ENCODE measurements around the gene FAM204A.

The FAM204A gene

GRCh38 chr10:118358327-118358726 lies 16.2 kb upstream of the FAM204A start:
- no peak for ATAC-seq (ENCODE audit: insufficient read depth, low read depth)
- no peaks in the 10 kb centered on the region for H3K79me2 ChIP-seq (ENCODE audit: insufficient read depth, low read length)
- no peak overlapping the region for H2AFZ ChIP-seq (ENCODE audit: low read depth, low read length)
- H3K27ac ChIP-seq (ENCODE audit: low read length), result no peak overlapping the region
- H3K27me3 ChIP-seq (ENCODE audit: insufficient read depth, low read length, poor library complexity), result peaks cover 25% of the 10 kb centered on the region
- no peak for TF ChIP-seq EZH2 (IDR thresholded peaks at IDR 0.05; ENCODE audit: borderline replicate concordance, low read depth, low read length, severe bottlenecking)
- TF ChIP-seq CTCF (IDR thresholded peaks at IDR 0.05; ENCODE audit: borderline replicate concordance, extremely low read depth, low read length, poor library complexity, severe bottlenecking), result no peak
- no peaks in the 10 kb centered on the region for H3K4me1 ChIP-seq (ENCODE audit: insufficient read depth, low read length)
- H3K4me3 ChIP-seq (ENCODE audit: low read depth in 1 of 2, low read length in 2 of 2), result no peak overlapping the region
- no peak overlapping the region for H3K4me2 ChIP-seq (ENCODE audit: insufficient read depth, low read length)
- H4K20me1 ChIP-seq (ENCODE audit: insufficient read depth, low read length), result no peaks in the 10 kb centered on the region
- no peaks in the 10 kb centered on the region for H3K36me3 ChIP-seq (ENCODE audit: insufficient read depth, low read length)
- no peak for DNase-seq
- no peaks in the 10 kb centered on the region for H3K9me3 ChIP-seq (ENCODE audit: insufficient read depth, low read length, severe bottlenecking)
- H3K9ac ChIP-seq (ENCODE audit: low read depth, low read length), result no peak overlapping the region

- no peak overlapping the region for H3K9ac ChIP-seq (ENCODE audit: low read depth, low read length)
- H3K4me2 ChIP-seq (ENCODE audit: insufficient read depth, low read length), result no peak overlapping the region
- TF ChIP-seq EZH2 (IDR thresholded peaks at IDR 0.05; ENCODE audit: borderline replicate concordance, low read depth, low read length, severe bottlenecking) (no peak), CTCF (IDR thresholded peaks at IDR 0.05; ENCODE audit: borderline replicate concordance, extremely low read depth, low read length, poor library complexity, severe bottlenecking) (no peak)
- H3K27ac ChIP-seq (ENCODE audit: low read length), result no peak overlapping the region
- H3K9me3 ChIP-seq (ENCODE audit: insufficient read depth, low read length, severe bottlenecking), result no peaks in the 10 kb centered on the region
- H4K20me1 ChIP-seq (ENCODE audit: insufficient read depth, low read length), result no peaks in the 10 kb centered on the region
- H3K4me1 ChIP-seq (ENCODE audit: insufficient read depth, low read length), result no peaks in the 10 kb centered on the region
- H2AFZ ChIP-seq (ENCODE audit: low read depth, low read length), result no peak overlapping the region
- H3K27me3 ChIP-seq (ENCODE audit: insufficient read depth, low read length, poor library complexity), result peaks cover 24% of the 10 kb centered on the region
- no peak overlapping the region for H3K4me3 ChIP-seq (ENCODE audit: low read depth in 1 of 2, low read length in 2 of 2)
- H3K79me2 ChIP-seq (ENCODE audit: insufficient read depth, low read length), result no peaks in the 10 kb centered on the region
- DNase-seq (no peak), ATAC-seq (ENCODE audit: insufficient read depth, low read depth) (no peak)
- no peaks in the 10 kb centered on the region for H3K36me3 ChIP-seq (ENCODE audit: insufficient read depth, low read length)
Measured at GRCh38 chr10:118357841-118358240, 15.7 kb upstream of the FAM204A start.

- H3K79me2 ChIP-seq (ENCODE audit: insufficient read depth, low read length), result no peaks in the 10 kb centered on the region
- no peak for ATAC-seq (ENCODE audit: insufficient read depth, low read depth)
- TF ChIP-seq CTCF (IDR thresholded peaks at IDR 0.05; ENCODE audit: borderline replicate concordance, extremely low read depth, low read length, poor library complexity, severe bottlenecking) (no peak), EZH2 (IDR thresholded peaks at IDR 0.05; ENCODE audit: borderline replicate concordance, low read depth, low read length, severe bottlenecking) (no peak)
- DNase-seq, result no peak
- H2AFZ ChIP-seq (ENCODE audit: low read depth, low read length), result no peak overlapping the region
- no peak overlapping the region for H3K4me2 ChIP-seq (ENCODE audit: insufficient read depth, low read length)
- H4K20me1 ChIP-seq (ENCODE audit: insufficient read depth, low read length), result no peaks in the 10 kb centered on the region
- no peak overlapping the region for H3K9ac ChIP-seq (ENCODE audit: low read depth, low read length)
- H3K27ac ChIP-seq (ENCODE audit: low read length), result no peak overlapping the region
- H3K36me3 ChIP-seq (ENCODE audit: insufficient read depth, low read length), result no peaks in the 10 kb centered on the region
- peaks cover 17% of the 10 kb centered on the region for H3K27me3 ChIP-seq (ENCODE audit: insufficient read depth, low read length, poor library complexity)
- no peak overlapping the region for H3K4me3 ChIP-seq (ENCODE audit: low read depth in 1 of 2, low read length in 2 of 2)
- H3K9me3 ChIP-seq (ENCODE audit: insufficient read depth, low read length, severe bottlenecking), result no peaks in the 10 kb centered on the region
- H3K4me1 ChIP-seq (ENCODE audit: insufficient read depth, low read length), result no peaks in the 10 kb centered on the region
Measured at GRCh38 chr10:118356628-118357027, 14.5 kb upstream of the FAM204A start.

- H3K4me1 ChIP-seq (ENCODE audit: insufficient read depth, low read length), result no peaks in the 10 kb centered on the region
- H2AFZ ChIP-seq (ENCODE audit: low read depth, low read length), result no peak overlapping the region
- H3K79me2 ChIP-seq (ENCODE audit: insufficient read depth, low read length), result no peaks in the 10 kb centered on the region
- TF ChIP-seq EZH2 (IDR thresholded peaks at IDR 0.05; ENCODE audit: borderline replicate concordance, low read depth, low read length, severe bottlenecking) (no peak), CTCF (IDR thresholded peaks at IDR 0.05; ENCODE audit: borderline replicate concordance, extremely low read depth, low read length, poor library complexity, severe bottlenecking) (no peak)
- H3K4me2 ChIP-seq (ENCODE audit: insufficient read depth, low read length), result no peak overlapping the region
- DNase-seq, result no peak
- no peak for ATAC-seq (ENCODE audit: insufficient read depth, low read depth)
- no peak overlapping the region for H3K27ac ChIP-seq (ENCODE audit: low read length)
- no peaks in the 10 kb centered on the region for H3K36me3 ChIP-seq (ENCODE audit: insufficient read depth, low read length)
- H3K9ac ChIP-seq (ENCODE audit: low read depth, low read length), result no peak overlapping the region
- H3K9me3 ChIP-seq (ENCODE audit: insufficient read depth, low read length, severe bottlenecking), result no peaks in the 10 kb centered on the region
- no peaks in the 10 kb centered on the region for H4K20me1 ChIP-seq (ENCODE audit: insufficient read depth, low read length)
- H3K4me3 ChIP-seq (ENCODE audit: low read depth in 1 of 2, low read length in 2 of 2), result no peak overlapping the region
- peaks cover 18% of the 10 kb centered on the region for H3K27me3 ChIP-seq (ENCODE audit: insufficient read depth, low read length, poor library complexity)
Measured at GRCh38 chr10:118355234-118355633, 13.1 kb upstream of the FAM204A start.
